ENCODE data around the gene SYNGR3.

GRCh38 chr16:2019518-2019920 is 29.7 kb downstream of the SYNGR3 start, which contains the start of gene NPW:
- TF ChIP-seq CTCF (IDR thresholded peaks at IDR 0.05; ENCODE audit: low read depth, low read length, poor library complexity, severe bottlenecking) (no peak), EZH2phosphoT487 (IDR thresholded peaks at IDR 0.05; ENCODE audit: borderline replicate concordance, low read length) (no peak)
